SHP77 treated with DMSO at 0.1 percent for 48 hours (cell line): Measurements from ENCODE around the gene XPC.
"Not testable (repeated sequence)": the region's sequence is repeated elsewhere in the genome, so short reads cannot be mapped to it uniquely, and the experiment has no call there.

ENCODE experiments used
- DNase-seq: peaks from one replicate; lab custom pipeline; 2025; lab: John Stamatoyannopoulos, UW

Gene XPC

GRCh38 chr3:14119651-14120050, 58.8 kb downstream of the XPC start:
- DNase-seq = no peak

GRCh38 chr3:14118400-14119381, 59.7 kb downstream of the XPC start:
- no peak for DNase-seq

GRCh38 chr3:14117468-14118399, 60.7 kb downstream of the XPC start:
- no peak for DNase-seq

GRCh38 chr3:14113965-14114635, 64.3 kb downstream of the XPC start:
- DNase-seq = no peak

GRCh38 chr3:14110699-14111098, 67.7 kb downstream of the XPC start:
- DNase-seq = no peak

GRCh38 chr3:14109821-14110220, 68.6 kb downstream of the XPC start:
- not testable (repeated sequence) for DNase-seq

GRCh38 chr3:14097616-14098391, 80.6 kb downstream of the XPC start:
- no peak for DNase-seq

- no peak for DNase-seq
These were observed 81.7 kb downstream of the XPC start for GRCh38 chr3:14096742-14097141.
